UCSD-AML1 (cell line): ENCODE results near the gene GALNT4.

Experiments
- DNase-seq: peaks from one replicate; lab custom pipeline; 2025; ENCODE audit not compliant: unreplicated experiment; lab: John Stamatoyannopoulos, UW

GALNT4 gene

DNA sequence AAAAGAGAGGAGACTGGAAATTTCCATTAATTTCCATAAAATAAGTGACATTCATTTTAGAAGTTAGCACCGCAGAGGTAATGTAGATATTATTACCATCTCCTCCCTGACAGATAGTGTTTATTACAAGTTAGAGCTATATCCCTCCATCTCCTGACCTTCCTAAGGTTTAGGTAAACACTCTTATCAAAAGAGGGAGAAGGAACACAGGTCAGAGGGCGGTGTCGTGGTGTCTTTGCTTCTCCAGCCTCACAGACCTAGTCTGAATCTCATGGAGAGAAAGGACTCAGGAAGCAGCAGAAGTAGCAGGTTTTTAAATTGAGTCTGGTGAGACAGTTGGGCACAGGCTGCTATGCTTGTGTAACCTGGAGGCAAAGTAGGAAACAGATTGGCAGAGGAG lies 12.8 kb upstream of the GALNT4 start:
- DNase-seq: no peak

DNA sequence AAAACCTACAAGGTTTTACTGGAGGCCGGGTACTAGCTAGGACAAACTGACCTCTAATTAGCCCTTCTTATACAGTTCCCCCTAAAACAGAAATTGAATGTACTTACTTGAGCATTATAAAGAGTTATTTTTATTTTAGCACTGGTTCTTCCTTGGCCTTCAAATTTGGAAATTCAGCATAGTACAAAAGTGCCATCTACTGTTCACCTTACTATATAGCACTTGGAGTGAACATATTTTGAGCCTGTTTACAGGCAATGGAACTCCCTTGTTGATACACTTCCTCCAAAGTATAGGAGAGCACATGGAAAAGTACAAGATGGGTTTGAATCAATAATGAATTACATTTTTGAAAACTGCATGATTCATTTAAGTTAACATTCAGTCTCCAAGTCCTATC lies 5.1 kb upstream of the GALNT4 start:
- DNase-seq: no peak

- peak; percentile 16 for DNase-seq
Measured at GRCh38 chr12:89528434-89528833, 3.8 kb upstream of the GALNT4 start.

GRCh38 chr12:89525824-89526770 lies 1.5 kb upstream of the GALNT4 start, which contains the start of gene POC1B:
Gene POC1B (minus strand): TSS chr12:89526047. CDS start chr12:89525895, 152 bp downstream.
- peak; percentile 86 for DNase-seq

DNA sequence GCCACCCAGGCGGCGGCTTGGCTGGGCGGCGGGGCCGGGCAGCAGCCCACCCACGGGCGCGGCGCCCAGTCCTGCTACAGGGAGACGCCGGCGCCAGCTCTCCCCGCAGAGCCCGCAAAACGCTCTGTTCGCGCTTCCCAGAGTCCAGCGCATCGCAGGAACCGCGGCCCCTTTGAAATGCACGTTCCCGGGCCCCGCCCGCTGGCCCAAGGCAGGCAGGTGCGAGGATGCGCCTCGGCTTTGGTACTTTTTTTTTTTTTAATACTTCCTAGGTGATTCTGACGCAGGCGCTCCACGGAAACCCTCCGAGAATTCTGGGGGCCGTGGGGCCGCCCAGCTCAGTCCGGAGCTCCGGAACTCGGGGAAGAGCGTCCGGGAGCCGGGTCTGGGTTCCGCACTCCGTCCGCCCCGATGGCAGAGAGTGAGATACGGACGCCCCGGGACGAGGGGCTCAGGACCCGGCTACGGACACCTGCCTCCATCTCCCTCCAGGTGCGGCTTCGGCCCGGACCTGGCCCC lies 768 bp upstream of the GALNT4 start:
- peak; percentile 63 for DNase-seq

DNA sequence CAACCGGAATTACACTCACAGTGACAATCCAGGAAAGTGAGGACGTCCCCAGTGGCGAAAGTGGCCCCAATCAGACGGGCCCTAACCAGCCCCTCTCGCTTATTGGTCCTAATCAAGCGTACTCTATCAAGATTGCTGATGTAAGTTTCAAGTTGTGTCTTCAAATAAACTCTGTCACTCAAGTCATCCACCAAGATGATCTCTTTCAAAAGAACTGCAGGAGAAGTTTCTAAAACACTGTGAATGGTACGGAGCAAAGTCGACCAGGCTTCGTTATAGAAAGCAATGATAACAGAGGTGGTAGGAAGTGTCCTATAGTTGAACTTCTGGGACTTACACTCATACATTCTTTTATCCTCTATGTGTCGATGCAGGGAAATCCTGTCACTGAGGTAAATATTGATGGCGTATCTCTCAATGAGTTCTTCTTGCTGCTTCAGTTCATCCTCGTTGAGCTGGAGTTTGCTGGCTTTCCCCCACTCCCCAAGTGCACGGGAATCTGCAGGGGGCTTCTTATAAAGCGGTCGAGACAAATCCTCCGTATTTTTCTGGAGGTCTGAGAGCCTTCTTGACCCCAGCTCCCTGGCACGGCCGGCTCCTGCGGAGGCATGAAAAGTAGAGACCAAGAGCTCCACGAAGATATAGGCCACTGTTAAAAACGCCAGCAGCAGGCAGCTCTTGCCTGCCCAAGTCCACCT lies 604 bp downstream of the GALNT4 start:
- no peak for DNase-seq

DNA sequence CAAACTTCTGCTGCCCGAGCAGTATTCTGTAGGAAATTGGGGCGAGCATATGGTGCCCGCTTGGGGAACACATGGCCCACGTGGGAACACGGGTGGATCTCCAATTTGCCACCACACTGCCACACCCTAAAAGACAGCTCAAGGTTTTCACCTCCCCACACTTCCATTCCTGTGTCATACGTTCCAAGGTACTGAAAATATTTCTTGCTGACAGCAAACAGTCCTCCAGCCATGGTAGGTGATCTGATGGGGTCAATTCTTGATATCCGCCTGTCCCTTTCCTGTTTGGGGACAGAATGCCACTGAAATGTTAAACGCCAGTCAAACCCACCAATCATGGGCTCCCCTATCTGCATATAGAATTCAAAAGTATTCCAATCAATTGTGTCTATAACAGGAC lies 1.2 kb downstream of the GALNT4 start:
- DNase-seq: no peak

- DNase-seq: no peak
Measured at GRCh38 chr12:89521364-89522223, 3.0 kb downstream of the GALNT4 start.

- no peak for DNase-seq
Measured at GRCh38 chr12:89517720-89518119, 6.9 kb downstream of the GALNT4 start.

GRCh38 chr12:89516633-89517032 lies 8.0 kb downstream of the GALNT4 start:
- DNase-seq: no peak

DNA sequence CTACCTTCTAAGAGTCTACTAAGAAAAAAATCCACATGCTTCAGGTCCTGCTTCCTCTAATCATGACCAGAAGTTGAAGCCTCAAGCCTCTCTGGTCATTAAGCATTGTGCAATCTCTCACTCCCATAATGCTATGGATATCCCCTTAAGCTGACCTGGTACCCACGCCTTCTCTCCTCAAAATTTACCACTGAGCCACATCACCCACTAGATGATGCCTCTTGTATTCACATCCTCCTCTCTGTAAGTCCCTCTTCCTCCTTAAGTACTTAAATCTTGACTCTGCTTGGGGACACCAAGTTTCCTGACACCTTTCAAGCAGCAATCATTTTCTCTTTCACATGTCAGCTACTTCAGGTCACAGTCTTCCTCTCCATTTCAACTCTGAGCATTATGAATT lies 9.8 kb downstream of the GALNT4 start:
- no peak for DNase-seq

- no peak for DNase-seq
Measured at GRCh38 chr12:89513544-89513943, 11.1 kb downstream of the GALNT4 start.

- DNase-seq: no peak
Measured at GRCh38 chr12:89507015-89507824, 17.4 kb downstream of the GALNT4 start.

GRCh38 chr12:89506050-89506449 lies 18.5 kb downstream of the GALNT4 start:
- no peak for DNase-seq

GRCh38 chr12:89504560-89505346 lies 19.8 kb downstream of the GALNT4 start:
- no peak for DNase-seq

- no peak for DNase-seq
Measured at GRCh38 chr12:89501793-89502192, 22.8 kb downstream of the GALNT4 start.

DNA sequence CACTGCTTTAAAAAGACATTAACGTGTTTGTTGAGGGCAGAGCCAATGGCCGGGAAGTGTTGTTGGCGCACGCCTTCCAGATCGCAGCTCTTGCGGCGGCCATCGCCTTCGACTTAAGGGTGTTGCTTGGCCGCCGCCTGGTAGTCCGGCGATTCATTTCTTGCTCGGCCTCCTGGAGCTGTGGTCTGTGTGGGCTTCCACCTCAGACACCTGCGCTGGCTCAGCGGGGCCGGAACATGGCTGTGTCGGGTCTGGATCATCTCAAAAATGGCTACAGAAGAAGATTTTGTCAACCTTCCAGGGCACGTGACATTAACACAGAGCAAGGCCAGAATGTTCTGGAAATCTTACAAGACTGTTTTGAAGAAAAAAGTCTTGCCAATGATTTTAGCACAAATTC lies 24.7 kb downstream of the GALNT4 start:
- DNase-seq: no peak

DNA sequence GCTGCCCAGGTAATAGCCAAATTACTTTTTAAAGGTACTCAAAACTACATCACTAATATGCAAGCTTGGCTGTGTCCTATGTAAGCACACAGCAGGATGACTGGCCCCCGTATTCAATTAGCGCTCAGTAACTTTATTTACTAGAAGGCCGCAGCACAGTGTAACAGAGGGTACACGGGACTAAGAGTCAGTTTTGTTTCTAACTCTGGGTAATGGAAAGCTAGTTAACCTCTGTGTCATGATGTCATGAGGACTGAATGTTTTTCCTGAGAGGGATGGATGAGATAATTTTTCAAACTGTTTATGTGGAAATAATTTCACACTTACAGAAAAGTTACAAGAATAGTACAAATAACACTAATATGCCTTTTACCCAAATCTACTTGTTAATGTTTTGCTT lies 27.1 kb downstream of the GALNT4 start:
- DNase-seq: no peak

DNA sequence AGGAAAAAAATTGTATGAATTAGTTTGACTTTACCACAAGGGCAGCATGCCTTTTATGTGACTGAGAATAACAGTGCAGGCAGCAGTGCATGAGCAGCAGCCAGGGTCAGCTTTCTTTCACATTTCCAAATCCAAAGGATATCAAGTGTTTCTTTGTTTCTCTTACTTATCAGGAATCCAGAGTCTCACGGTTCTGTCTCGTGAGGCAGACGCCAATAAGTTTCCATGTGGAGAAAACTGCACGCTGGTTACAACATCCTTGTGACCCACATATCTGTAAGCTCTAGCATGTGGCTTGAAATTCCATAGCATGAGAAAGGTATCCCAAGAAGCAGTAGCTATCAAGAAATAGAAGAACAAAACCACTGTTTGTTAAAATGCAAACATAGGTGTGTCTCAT lies 27.6 kb downstream of the GALNT4 start:
- DNase-seq: no peak
